Activated CD8-positive, alpha-beta memory T cell treated with anti-CD3 and anti-CD28 coated beads for 1 hour (primary cell): ENCODE measurements around the gene HOXA2.

Experiments used
- DNase-seq, 2 donors: peaks; one replicate each; pipeline ENCODE4 v3.0.0-alpha.2; 2020; ENCODE audit warnings: low read depth in 1 of 2; ENCODE audit errors: extremely low read depth in 1 of 2

The HOXA2 gene

GRCh38 chr7:27080844-27081436 is 21.5 kb downstream of the HOXA2 start:
- no peak for DNase-seq

- no peak for DNase-seq
These were observed 23.1 kb downstream of the HOXA2 start for GRCh38 chr7:27079234-27079975.

DNA sequence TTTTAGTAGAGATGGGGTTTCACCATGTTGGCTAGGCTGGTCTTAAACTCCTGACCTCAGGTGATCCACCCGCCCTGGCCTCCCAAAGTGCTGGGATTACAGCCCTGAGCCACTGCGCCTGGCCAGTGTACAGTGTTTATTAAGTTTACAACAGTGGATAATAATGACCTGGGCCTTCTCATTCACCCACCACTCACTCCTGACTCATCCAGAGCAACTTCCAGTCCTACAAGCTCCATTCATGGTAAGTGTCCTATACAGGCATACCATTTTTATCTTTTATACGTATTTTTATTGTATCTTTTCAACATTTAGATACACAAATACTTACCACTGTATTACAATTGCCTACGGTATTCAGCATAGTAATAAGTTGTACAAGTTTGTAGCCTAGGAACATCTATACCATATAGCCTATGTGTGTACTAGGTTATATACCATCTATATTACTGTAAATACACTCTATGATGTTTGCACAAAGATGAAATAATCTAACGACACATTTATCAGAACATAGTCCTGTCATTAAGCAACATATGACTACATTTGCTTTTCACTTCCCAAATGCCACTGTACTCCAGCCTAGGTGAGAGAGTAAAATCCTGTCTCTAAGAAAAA is 23.8 kb downstream of the HOXA2 start:
- no peak for DNase-seq

DNA sequence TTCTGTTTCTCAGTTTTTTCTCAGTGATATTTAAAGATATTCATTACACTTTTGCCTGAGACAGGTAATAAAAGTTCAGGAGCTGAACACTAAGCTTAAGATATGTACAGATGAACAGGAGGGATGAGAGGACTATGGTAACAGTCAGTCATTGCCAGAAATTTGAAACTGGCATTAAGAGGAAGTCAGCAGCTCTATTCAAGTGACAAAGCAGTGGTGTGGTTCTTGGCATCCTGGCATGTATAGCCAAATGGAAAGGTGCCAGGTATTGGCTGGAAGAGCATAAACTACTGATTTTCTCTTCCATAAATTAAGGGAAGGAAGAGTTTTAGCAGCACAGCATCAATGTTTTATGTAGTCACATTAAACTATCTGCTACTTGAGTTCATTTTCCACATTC is 29.4 kb downstream of the HOXA2 start:
- DNase-seq: no peak

GRCh38 chr7:27071622-27072390 is 30.7 kb downstream of the HOXA2 start:
- DNase-seq: no peak

GRCh38 chr7:27068259-27068658 is 34.2 kb downstream of the HOXA2 start:
- no peak for DNase-seq

DNA sequence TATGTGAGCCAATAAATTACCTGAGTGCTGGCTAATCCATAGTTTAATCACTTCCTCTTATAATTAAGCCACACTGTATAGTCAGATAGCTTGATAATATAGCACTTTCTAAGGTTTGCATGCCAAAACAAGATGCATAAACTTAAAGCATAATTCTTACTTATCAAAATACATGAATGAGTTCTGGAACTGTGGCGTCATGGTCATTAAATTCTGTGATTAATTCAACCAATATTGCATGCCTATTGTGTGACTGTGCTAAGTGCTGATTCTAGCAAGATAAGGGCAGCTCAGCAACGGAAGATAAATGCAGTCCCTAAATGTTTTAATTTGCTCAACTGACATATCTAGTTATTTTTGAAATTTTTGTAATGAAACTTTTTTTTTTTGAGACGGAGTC is 36.3 kb downstream of the HOXA2 start:
- DNase-seq: no peak

- DNase-seq: no peak
These were observed 36.8 kb downstream of the HOXA2 start for GRCh38 chr7:27065709-27066108.

GRCh38 chr7:27064661-27065060 is 37.8 kb downstream of the HOXA2 start:
- no peak for DNase-seq

- DNase-seq: no peak
These were observed 38.3 kb downstream of the HOXA2 start for GRCh38 chr7:27064159-27064558.

DNA sequence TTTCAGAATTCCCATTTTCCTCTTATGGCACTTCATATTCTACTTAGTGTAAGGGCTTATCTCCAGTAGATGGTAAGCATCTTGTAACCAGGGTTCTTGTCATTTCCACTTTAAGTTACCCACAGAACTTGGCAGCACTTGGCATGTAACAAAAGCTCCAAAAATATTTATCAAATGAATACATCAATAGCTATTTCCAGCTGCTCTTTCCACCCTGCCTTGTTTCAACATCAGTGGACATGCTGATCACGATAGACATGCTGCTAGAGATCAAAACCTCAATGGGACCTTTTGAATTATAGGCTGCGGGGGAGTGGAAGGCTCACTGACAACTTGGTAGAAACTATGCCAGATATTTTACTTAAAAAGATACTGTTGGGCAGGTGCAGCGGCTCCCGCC is 39.5 kb downstream of the HOXA2 start:
- DNase-seq: no peak

- DNase-seq: no peak
These were observed 49.3 kb downstream of the HOXA2 start for GRCh38 chr7:27053153-27053552.

DNA sequence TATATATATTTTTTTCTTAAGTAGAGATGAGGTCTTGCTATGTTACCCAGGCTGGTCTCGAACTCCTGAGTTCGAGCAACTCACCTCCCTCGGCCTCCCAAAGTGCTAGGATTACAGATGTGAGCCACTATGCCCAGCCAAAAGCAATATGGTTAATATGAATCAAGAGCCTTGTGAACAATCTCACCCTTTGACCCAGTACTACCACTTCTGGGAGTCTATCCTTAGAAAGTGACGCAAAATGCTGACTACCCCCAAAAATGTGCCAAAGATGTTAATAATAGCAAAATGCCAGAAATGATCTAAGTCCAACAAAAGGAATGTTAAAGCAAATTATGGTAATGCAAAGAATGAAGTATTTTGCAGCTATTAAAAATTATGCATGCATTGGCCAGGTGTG is 51.0 kb downstream of the HOXA2 start:
- DNase-seq: no peak
